Measurements from ENCODE around the gene RNF180.

The RNF180 gene

GRCh38 chr5:64140018-64140417, 25.6 kb upstream of the RNF180 start:
- TF ChIP-seq POU6F1 (CRISPR knock-in tag; IDR thresholded peaks at IDR 0.05; ENCODE audit: borderline replicate concordance, low read depth): no peak
- TF ChIP-seq PATZ1 (CRISPR knock-in tag; IDR thresholded peaks at IDR 0.05; ENCODE audit: borderline replicate concordance): no peak
- no peak for ATAC-seq

- ATAC-seq: no peak
Observed at GRCh38 chr5:64144425-64145215, 21.0 kb upstream of the RNF180 start.

GRCh38 chr5:64145216-64145895, 20.3 kb upstream of the RNF180 start:
- ATAC-seq: no peak
- TF ChIP-seq, protein P1, sequence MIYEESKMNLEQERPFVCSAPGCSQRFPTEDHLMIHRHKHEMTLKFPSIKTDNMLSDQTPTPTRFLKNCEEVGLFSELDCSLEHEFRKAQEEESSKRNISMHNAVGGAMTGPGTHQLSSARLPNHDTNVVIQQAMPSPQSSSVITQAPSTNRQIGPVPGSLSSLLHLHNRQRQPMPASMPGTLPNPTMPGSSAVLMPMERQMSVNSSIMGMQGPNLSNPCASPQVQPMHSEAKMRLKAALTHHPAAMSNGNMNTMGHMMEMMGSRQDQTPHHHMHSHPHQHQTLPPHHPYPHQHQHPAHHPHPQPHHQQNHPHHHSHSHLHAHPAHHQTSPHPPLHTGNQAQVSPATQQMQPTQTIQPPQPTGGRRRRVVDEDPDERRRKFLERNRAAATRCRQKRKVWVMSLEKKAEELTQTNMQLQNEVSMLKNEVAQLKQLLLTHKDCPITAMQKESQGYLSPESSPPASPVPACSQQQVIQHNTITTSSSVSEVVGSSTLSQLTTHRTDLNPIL (CRISPR knock-in tag; IDR thresholded peaks at IDR 0.05; ENCODE audit: low read depth): no peak
- TF ChIP-seq CSDC2 (CRISPR knock-in tag; IDR thresholded peaks at IDR 0.05) (no peak), ZFP3 (CRISPR knock-in tag; IDR thresholded peaks at IDR 0.05) (no peak), ARNTL (CRISPR knock-in tag; IDR thresholded peaks at IDR 0.05; ENCODE audit: borderline replicate concordance, low read depth) (no peak), PPARA (CRISPR knock-in tag; IDR thresholded peaks at IDR 0.05; ENCODE audit: borderline replicate concordance) (no peak), TOX (CRISPR knock-in tag; IDR thresholded peaks at IDR 0.05; ENCODE audit: borderline replicate concordance) (no peak), RARB (CRISPR knock-in tag; IDR thresholded peaks at IDR 0.05) (no peak), SNAI2 (CRISPR knock-in tag; IDR thresholded peaks at IDR 0.05) (no peak), OSR1 (CRISPR knock-in tag; IDR thresholded peaks at IDR 0.05) (no peak), ZNF8 (CRISPR knock-in tag; IDR thresholded peaks at IDR 0.05) (no peak), CSRNP3 (CRISPR knock-in tag; IDR thresholded peaks at IDR 0.05) (no peak), ZFP30 (CRISPR knock-in tag; IDR thresholded peaks at IDR 0.05) (no peak), ZC3H10 (CRISPR knock-in tag; IDR thresholded peaks at IDR 0.05) (no peak)

More at GRCh38 chr5:64144425-64145215, 21.0 kb upstream of the RNF180 start:
- TF ChIP-seq CSDC2 (CRISPR knock-in tag; IDR thresholded peaks at IDR 0.05) (no peak), ARNTL (CRISPR knock-in tag; IDR thresholded peaks at IDR 0.05; ENCODE audit: borderline replicate concordance, low read depth) (no peak), ZNF565 (CRISPR knock-in tag; conservative IDR thresholded peaks at IDR 0.05; ENCODE audit: low read depth) (no peak), TCF4 (CRISPR knock-in tag; IDR thresholded peaks at IDR 0.05; ENCODE audit: borderline replicate concordance) (no peak), ZNF8 (CRISPR knock-in tag; IDR thresholded peaks at IDR 0.05) (no peak), ISL1 (CRISPR knock-in tag; IDR thresholded peaks at IDR 0.05) (no peak), ZFP3 (CRISPR knock-in tag; IDR thresholded peaks at IDR 0.05) (no peak), POU6F1 (CRISPR knock-in tag; IDR thresholded peaks at IDR 0.05; ENCODE audit: borderline replicate concordance, low read depth) (no peak), CSRNP3 (CRISPR knock-in tag; IDR thresholded peaks at IDR 0.05) (no peak)
- TF ChIP-seq, protein P2, sequence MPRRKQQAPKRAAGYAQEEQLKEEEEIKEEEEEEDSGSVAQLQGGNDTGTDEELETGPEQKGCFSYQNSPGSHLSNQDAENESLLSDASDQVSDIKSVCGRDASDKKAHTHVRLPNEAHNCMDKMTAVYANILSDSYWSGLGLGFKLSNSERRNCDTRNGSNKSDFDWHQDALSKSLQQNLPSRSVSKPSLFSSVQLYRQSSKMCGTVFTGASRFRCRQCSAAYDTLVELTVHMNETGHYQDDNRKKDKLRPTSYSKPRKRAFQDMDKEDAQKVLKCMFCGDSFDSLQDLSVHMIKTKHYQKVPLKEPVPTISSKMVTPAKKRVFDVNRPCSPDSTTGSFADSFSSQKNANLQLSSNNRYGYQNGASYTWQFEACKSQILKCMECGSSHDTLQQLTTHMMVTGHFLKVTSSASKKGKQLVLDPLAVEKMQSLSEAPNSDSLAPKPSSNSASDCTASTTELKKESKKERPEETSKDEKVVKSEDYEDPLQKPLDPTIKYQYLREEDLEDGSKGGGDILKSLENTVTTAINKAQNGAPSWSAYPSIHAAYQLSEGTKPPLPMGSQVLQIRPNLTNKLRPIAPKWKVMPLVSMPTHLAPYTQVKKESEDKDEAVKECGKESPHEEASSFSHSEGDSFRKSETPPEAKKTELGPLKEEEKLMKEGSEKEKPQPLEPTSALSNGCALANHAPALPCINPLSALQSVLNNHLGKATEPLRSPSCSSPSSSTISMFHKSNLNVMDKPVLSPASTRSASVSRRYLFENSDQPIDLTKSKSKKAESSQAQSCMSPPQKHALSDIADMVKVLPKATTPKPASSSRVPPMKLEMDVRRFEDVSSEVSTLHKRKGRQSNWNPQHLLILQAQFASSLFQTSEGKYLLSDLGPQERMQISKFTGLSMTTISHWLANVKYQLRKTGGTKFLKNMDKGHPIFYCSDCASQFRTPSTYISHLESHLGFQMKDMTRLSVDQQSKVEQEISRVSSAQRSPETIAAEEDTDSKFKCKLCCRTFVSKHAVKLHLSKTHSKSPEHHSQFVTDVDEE (CRISPR knock-in tag; IDR thresholded peaks at IDR 0.05): no peak
